Esophagus (tissue), 2 donors: ENCODE results near the gene SLC35F3. TPM values are rescaled to one million over a fixed set of nuclear protein-coding genes. Genes with fewer than 3 reads are reported as not detected.

Source experiments
- H3K27ac ChIP-seq, 2 donors: one replicate each; pipeline ENCODE4 v1.5.1; 2013; ENCODE audit warnings: low read depth in 2 of 2, mild to moderate bottlenecking in 2 of 2, inconsistent platforms in 1 of 2, low read length in 1 of 2, moderate library complexity in 1 of 2
- H3K27me3 ChIP-seq, 2 donors: one replicate each; pipeline ENCODE4 v1.6.1; 2013; ENCODE audit warnings: low read length in 2 of 2, control low read depth in 1 of 2, mild to moderate bottlenecking in 1 of 2; ENCODE audit not compliant: insufficient read depth in 2 of 2, control insufficient read depth in 1 of 2
- H3K36me3 ChIP-seq, 2 donors: one replicate each; pipeline ENCODE4 v1.6.1; 2013; ENCODE audit warnings: low read length in 1 of 2; ENCODE audit not compliant: control insufficient read depth in 2 of 2, insufficient read depth in 2 of 2
- H3K4me1 ChIP-seq, 2 donors: one replicate each; pipeline ENCODE4 v1.6.1; 2013; ENCODE audit warnings: low read length in 1 of 2; ENCODE audit not compliant: control insufficient read depth in 2 of 2, insufficient read depth in 2 of 2
- H3K4me3 ChIP-seq, 2 donors: one replicate each; pipeline ENCODE4 v1.5.1; 2013; ENCODE audit warnings: low read length in 2 of 2, mild to moderate bottlenecking in 2 of 2, low read depth in 1 of 2, moderate library complexity in 1 of 2
- H3K9me3 ChIP-seq, 2 donors: one replicate each; pipeline ENCODE4 v1.6.1; 2013; ENCODE audit warnings: mild to moderate bottlenecking in 2 of 2, low read depth in 1 of 2, low read length in 1 of 2, moderate library complexity in 1 of 2; ENCODE audit not compliant: control insufficient read depth in 2 of 2, insufficient read depth in 1 of 2
- WGBS, 2 donors: extraction: QIAGEN DNeasy Blood & Tissue Kit; methylation state at CpG; one replicate each; pipeline ENCODE4 v1.1.7; 2013; 5-methylcytosine and 5-hydroxymethylcytosine counted together
- polyA plus RNA-seq, 2 donors: library from polyadenylated mRNA; stranded (reverse); fragments of 200-250 nt; gene quantifications; one replicate each; pipeline ENCODE4 v1.2.3, GENCODE V29; 2013
- donor health status: healthy with polysubstance abuse.
- donor health status: Bipolar disorder and iron deficiency.

Gene SLC35F3
- polyA plus RNA-seq, 2 donors: 0.24 to 0.69 TPM

GRCh38 chr1:234279021-234279420, 374.5 kb downstream of the SLC35F3 start:
- Histone ChIP-seq H3K27ac (no peak overlapping the region), H3K9me3 (no peaks in the 10 kb centered on the region), H3K36me3 (no peaks in the 10 kb centered on the region), H3K27me3 (no peaks in the 10 kb centered on the region), H3K4me3 (no peak overlapping the region), H3K4me1 (peaks cover 0 to 3% of the 10 kb centered on the region in 2 donors)
- WGBS, 2 donors: 80 to 81% methylated on average over 1 of the region's 1 CpG

GRCh38 chr1:234280500-234280899, 376.0 kb downstream of the SLC35F3 start:
- Histone ChIP-seq H3K27me3 (no peaks in the 10 kb centered on the region), H3K9me3 (no peaks in the 10 kb centered on the region), H3K36me3 (no peaks in the 10 kb centered on the region), H3K4me3 (no peak overlapping the region), H3K4me1 (peaks cover 0 to 3% of the 10 kb centered on the region in 2 donors), H3K27ac (no peak overlapping the region)
- WGBS, 2 donors: 83 to 85% methylated on average over 4 of the region's 4 CpGs

GRCh38 chr1:234281826-234282489, 377.5 kb downstream of the SLC35F3 start:
- H3K36me3 ChIP-seq: no peaks in the 10 kb centered on the region
- no peaks in the 10 kb centered on the region for H3K9me3 ChIP-seq
- H3K27ac ChIP-seq: no peak overlapping the region
- H3K4me1 ChIP-seq: peaks cover 0 to 3% of the 10 kb centered on the region in 2 donors
- H3K4me3 ChIP-seq: no peak overlapping the region
- H3K27me3 ChIP-seq: no peaks in the 10 kb centered on the region
- 51 to 57% methylated on average over 12 of the region's 12 CpGs for WGBS, 2 donors

- no peak overlapping the region for H3K27ac ChIP-seq
- no peaks in the 10 kb centered on the region for H3K9me3 ChIP-seq
- H3K4me3 ChIP-seq: no peak overlapping the region
- WGBS, 2 donors: 70 to 76% methylated on average over 4 of the region's 4 CpGs
- no peaks in the 10 kb centered on the region for H3K27me3 ChIP-seq
- H3K4me1 ChIP-seq: peaks cover 0 to 3% of the 10 kb centered on the region in 2 donors
- no peaks in the 10 kb centered on the region for H3K36me3 ChIP-seq
Measured at GRCh38 chr1:234286206-234286605, 381.7 kb downstream of the SLC35F3 start.

GRCh38 chr1:234288946-234289345, 384.5 kb downstream of the SLC35F3 start:
- no peaks in the 10 kb centered on the region for H3K9me3 ChIP-seq
- H3K4me1 ChIP-seq: no peaks in the 10 kb centered on the region
- 83 to 90% methylated on average over 2 of the region's 2 CpGs for WGBS, 2 donors
- no peak overlapping the region for H3K27ac ChIP-seq
- no peaks in the 10 kb centered on the region for H3K27me3 ChIP-seq
- H3K36me3 ChIP-seq: no peaks in the 10 kb centered on the region
- H3K4me3 ChIP-seq: no peak overlapping the region

- Histone ChIP-seq H3K9me3 (no peaks in the 10 kb centered on the region), H3K27ac (no peak overlapping the region)
- 66 to 88% methylated on average over 2 of the region's 2 CpGs for WGBS, 2 donors
Measured at GRCh38 chr1:234289538-234290305, 385.2 kb downstream of the SLC35F3 start.

GRCh38 chr1:234292011-234292410, 387.5 kb downstream of the SLC35F3 start:
- Histone ChIP-seq H3K36me3 (no peaks in the 10 kb centered on the region), H3K27me3 (no peaks in the 10 kb centered on the region), H3K9me3 (no peaks in the 10 kb centered on the region), H3K27ac (no peak overlapping the region), H3K4me1 (no peaks in the 10 kb centered on the region), H3K4me3 (no peak overlapping the region)
- 94 to 97% methylated on average over 4 of the region's 4 CpGs for WGBS, 2 donors

More at GRCh38 chr1:234289538-234290305, 385.2 kb downstream of the SLC35F3 start:
- H3K4me3 ChIP-seq: no peak overlapping the region
- no peaks in the 10 kb centered on the region for H3K36me3 ChIP-seq
- H3K27me3 ChIP-seq: no peaks in the 10 kb centered on the region
- no peaks in the 10 kb centered on the region for H3K4me1 ChIP-seq

- no peaks in the 10 kb centered on the region for H3K36me3 ChIP-seq
- whole genome bisulfite sequencing, 2 donors: 96% methylated on average over 2 of the region's 2 CpGs
- no peaks in the 10 kb centered on the region for H3K27me3 ChIP-seq
Measured at GRCh38 chr1:234292548-234292947, 388.1 kb downstream of the SLC35F3 start.

GRCh38 chr1:234294109-234294817, 389.8 kb downstream of the SLC35F3 start:
- 73 to 79% methylated on average over 14 of the region's 14 CpGs for WGBS, 2 donors
- Histone ChIP-seq H3K4me1 (no peaks in the 10 kb centered on the region), H3K27me3 (no peaks in the 10 kb centered on the region), H3K9me3 (no peaks in the 10 kb centered on the region), H3K27ac (no peak overlapping the region), H3K4me3 (no peak overlapping the region), H3K36me3 (no peaks in the 10 kb centered on the region)

More at GRCh38 chr1:234292548-234292947, 388.1 kb downstream of the SLC35F3 start:
- Histone ChIP-seq H3K4me3 (no peak overlapping the region), H3K4me1 (no peaks in the 10 kb centered on the region), H3K27ac (no peak overlapping the region), H3K9me3 (no peaks in the 10 kb centered on the region)
